Nephron (organoid): Measurements from ENCODE around the gene SSX2IP.

Source experiments
- H3K27ac Mint-ChIP-seq, 3 experiments: 2 replicates each; pipeline ENCODE4 v1.8.0; 2020; ENCODE audit warnings: mixed read lengths in 3 of 3, mild to moderate bottlenecking in 2 of 3, moderate library complexity in 1 of 3
- H3K27me3 Mint-ChIP-seq: 2 replicates; pipeline ENCODE4 v1.8.0; 2021; ENCODE audit warnings: low read depth, mild to moderate bottlenecking, moderate library complexity, mixed read lengths
- H3K36me3 Mint-ChIP-seq: 2 replicates; pipeline ENCODE4 v1.8.0; 2020; ENCODE audit warnings: low read depth, mixed read lengths
- H3K4me1 Mint-ChIP-seq: 2 replicates; pipeline ENCODE4 v1.8.0; 2020; ENCODE audit warnings: mixed read lengths
- H3K4me3 Mint-ChIP-seq, 3 experiments: 2 replicates each; pipeline ENCODE4 v1.8.0; 2020; ENCODE audit warnings: mild to moderate bottlenecking in 3 of 3, mixed read lengths in 3 of 3, moderate library complexity in 2 of 3
- H3K9me3 Mint-ChIP-seq: 2 replicates; pipeline ENCODE4 v1.8.0; 2020; ENCODE audit warnings: mixed read lengths
- CTCF ChIP-seq, 3 experiments: fragments of 200-600 bp; sonication (generic); IDR thresholded peaks; one replicate each; pipeline ENCODE4 v1.5.0; 2021; ENCODE audit warnings: antibody characterized with exemption in 3 of 3; ENCODE audit not compliant: unreplicated experiment in 3 of 3

The SSX2IP gene

GRCh38 chr1:84611091-84611490 lies 79.2 kb downstream of the SSX2IP start:
- Mint-ChIP-seq H3K9me3 (peaks cover 39% of the 10 kb centered on the region), H3K4me3 (no peak overlapping the region), H3K4me1 (no peaks in the 10 kb centered on the region), H3K27me3 (no peaks in the 10 kb centered on the region), H3K36me3 (peaks cover 20% of the 10 kb centered on the region), H3K27ac (peak overlapping the region in 1 of 3 experiments; percentile 77)
- no peak for TF ChIP-seq CTCF (IDR thresholded peaks at IDR 0.05; ENCODE audit: unreplicated experiment in 3 of 3)

- H3K27me3 Mint-ChIP-seq: peaks cover 6% of the 10 kb centered on the region
- no peak overlapping the region for H3K27ac Mint-ChIP-seq
- peaks cover 54% of the 10 kb centered on the region for H3K9me3 Mint-ChIP-seq
- peaks cover 21% of the 10 kb centered on the region for H3K36me3 Mint-ChIP-seq
- H3K4me1 Mint-ChIP-seq: no peaks in the 10 kb centered on the region
- no peak for TF ChIP-seq CTCF (IDR thresholded peaks at IDR 0.05; ENCODE audit: unreplicated experiment in 3 of 3)
- no peak overlapping the region for H3K4me3 Mint-ChIP-seq
These were observed 83.3 kb downstream of the SSX2IP start for GRCh38 chr1:84606977-84607376.

GRCh38 chr1:84605157-84605556 lies 85.1 kb downstream of the SSX2IP start:
- peaks cover 43% of the 10 kb centered on the region for H3K9me3 Mint-ChIP-seq
- no peak for TF ChIP-seq CTCF (IDR thresholded peaks at IDR 0.05; ENCODE audit: unreplicated experiment in 3 of 3)
- no peak overlapping the region for H3K4me3 Mint-ChIP-seq
- peaks cover 6% of the 10 kb centered on the region for H3K27me3 Mint-ChIP-seq
- no peaks in the 10 kb centered on the region for H3K4me1 Mint-ChIP-seq
- no peak overlapping the region for H3K27ac Mint-ChIP-seq
- peaks cover 21% of the 10 kb centered on the region for H3K36me3 Mint-ChIP-seq

DNA sequence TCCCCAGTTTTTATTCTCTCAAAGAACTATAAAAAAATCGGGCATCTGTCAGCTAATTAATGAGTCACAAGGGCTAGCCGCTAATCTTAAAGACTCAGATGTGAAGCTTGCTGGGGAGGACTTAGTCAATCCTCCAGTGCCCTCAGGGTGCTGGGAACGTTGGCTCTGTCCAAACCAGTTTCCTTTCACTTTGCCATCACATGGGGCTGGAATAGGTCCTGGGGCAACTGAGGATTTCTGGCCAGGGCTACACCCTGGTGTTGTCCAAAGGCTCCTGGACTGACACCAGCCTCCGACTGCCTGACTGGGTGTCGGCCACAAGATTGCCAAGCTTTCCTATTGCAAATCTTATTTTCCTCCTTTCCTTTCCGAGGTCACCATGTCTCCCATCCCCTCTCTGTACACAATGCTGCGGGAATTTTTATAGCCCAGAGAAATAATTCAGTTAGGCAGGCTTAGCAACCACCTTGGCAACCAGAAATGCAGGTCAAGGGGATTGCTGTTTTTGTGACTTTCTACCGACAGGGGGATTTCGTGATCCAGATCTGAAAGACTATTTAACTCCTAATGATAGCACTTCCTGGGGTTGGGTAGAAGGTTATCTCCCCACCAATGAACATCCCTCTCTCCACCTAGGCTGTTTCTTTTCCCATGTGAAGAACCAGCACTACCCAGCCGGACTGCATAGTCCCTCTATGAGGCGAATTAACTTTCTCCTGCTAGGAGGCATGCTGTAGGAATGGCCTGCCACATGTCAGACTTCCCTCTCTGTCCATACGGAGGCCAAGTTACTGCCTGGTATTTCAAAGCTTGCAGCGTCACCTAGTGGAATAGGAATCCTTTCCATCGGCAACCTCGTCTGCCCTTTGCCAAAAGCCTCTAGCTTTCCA lies 86.1 kb downstream of the SSX2IP start:
- H3K27me3 Mint-ChIP-seq: peaks cover 6% of the 10 kb centered on the region
- H3K27ac Mint-ChIP-seq: peak overlapping the region in 1 of 3 experiments; percentile 46
- peaks cover 43% of the 10 kb centered on the region for H3K9me3 Mint-ChIP-seq
- no peak overlapping the region for H3K4me3 Mint-ChIP-seq
- peaks cover 8% of the 10 kb centered on the region for H3K4me1 Mint-ChIP-seq
- peaks cover 21% of the 10 kb centered on the region for H3K36me3 Mint-ChIP-seq
- no peak for TF ChIP-seq CTCF (IDR thresholded peaks at IDR 0.05; ENCODE audit: unreplicated experiment in 3 of 3)

DNA sequence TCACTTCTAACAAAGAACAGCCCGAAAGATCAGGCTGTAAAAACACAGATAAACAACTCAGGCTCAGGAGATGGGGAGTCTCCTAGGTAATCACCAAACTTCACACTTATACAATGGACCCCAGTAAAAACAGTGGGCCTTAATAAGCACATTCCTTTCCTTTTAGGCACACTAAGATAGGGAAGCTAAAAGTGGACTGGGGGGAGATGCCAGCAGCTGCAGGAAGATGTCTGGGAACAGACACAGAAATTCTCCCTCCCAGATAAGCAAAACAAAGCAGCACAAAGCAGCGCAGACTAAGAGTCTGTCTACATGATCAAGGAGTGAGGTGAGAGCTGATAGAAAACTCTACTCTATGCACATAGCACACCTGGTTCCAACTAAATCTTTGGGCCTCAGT lies 87.0 kb downstream of the SSX2IP start:
- Mint-ChIP-seq H3K27ac (peak overlapping the region in 2 of 3 experiments; percentile 26 to 67), H3K36me3 (peaks cover 21% of the 10 kb centered on the region), H3K4me1 (peaks cover 15% of the 10 kb centered on the region), H3K27me3 (peaks cover 6% of the 10 kb centered on the region), H3K4me3 (no peak overlapping the region), H3K9me3 (peaks cover 43% of the 10 kb centered on the region)
- no peak for TF ChIP-seq CTCF (IDR thresholded peaks at IDR 0.05; ENCODE audit: unreplicated experiment in 3 of 3)

GRCh38 chr1:84600796-84601195 lies 89.5 kb downstream of the SSX2IP start:
- no peak for TF ChIP-seq CTCF (IDR thresholded peaks at IDR 0.05; ENCODE audit: unreplicated experiment in 3 of 3)
- no peak overlapping the region for H3K4me3 Mint-ChIP-seq
- peaks cover 34% of the 10 kb centered on the region for H3K9me3 Mint-ChIP-seq
- H3K36me3 Mint-ChIP-seq: peaks cover 14% of the 10 kb centered on the region
- H3K27ac Mint-ChIP-seq: no peak overlapping the region
- H3K27me3 Mint-ChIP-seq: peaks cover 4% of the 10 kb centered on the region
- peaks cover 15% of the 10 kb centered on the region for H3K4me1 Mint-ChIP-seq
